Type B pancreatic cell (in vitro differentiated cells): ENCODE measurements around the gene ADGRF1. TPM values are rescaled to one million over a fixed set of nuclear protein-coding genes. Genes with fewer than 3 reads are reported as not detected.
A peak's percentile ranks its signal among the peaks of the same experiment; 100 is the strongest.

Experiments used
- DNase-seq: peaks from one replicate; pipeline ENCODE4 v3.0.0; 2021; ENCODE audit warnings: mixed read lengths; ENCODE audit not compliant: unreplicated experiment; ENCODE audit errors: extremely low spot score
- H3K27ac Mint-ChIP-seq: 2 replicates; pipeline ENCODE4 v1.8.0; 2021; ENCODE audit warnings: mild to moderate bottlenecking, mixed read lengths
- H3K27me3 Mint-ChIP-seq: 2 replicates; pipeline ENCODE4 v1.8.0; 2021; ENCODE audit warnings: mixed read lengths
- H3K36me3 Mint-ChIP-seq: 2 replicates; pipeline ENCODE4 v1.8.0; 2021; ENCODE audit warnings: mixed read lengths
- H3K4me1 Mint-ChIP-seq: one replicate; pipeline ENCODE4 v1.8.0; 2021; ENCODE audit warnings: mixed read lengths; ENCODE audit not compliant: unreplicated experiment
- H3K4me3 Mint-ChIP-seq: 2 replicates; pipeline ENCODE4 v1.8.0; 2021; ENCODE audit warnings: mild to moderate bottlenecking, mixed read lengths
- H3K9me3 Mint-ChIP-seq: 2 replicates; pipeline ENCODE4 v1.8.0; 2021; ENCODE audit warnings: mixed read lengths
- CTCF ChIP-seq: fragments of 200-600 bp; sonication (generic); conservative IDR thresholded peaks from 2 replicates; pipeline ENCODE4 v1.5.0; 2021; ENCODE audit warnings: antibody characterized with exemption, mild to moderate bottlenecking
- total RNA-seq: library from RNA; stranded (reverse); gene quantifications from 2 replicates; pipeline ENCODE4 v1.2.1, GENCODE V29; 2021; ENCODE audit warnings: low replicate concordance

Gene ADGRF1
- total RNA-seq, 1 donor from 2014 or later: 20.0 TPM

DNA sequence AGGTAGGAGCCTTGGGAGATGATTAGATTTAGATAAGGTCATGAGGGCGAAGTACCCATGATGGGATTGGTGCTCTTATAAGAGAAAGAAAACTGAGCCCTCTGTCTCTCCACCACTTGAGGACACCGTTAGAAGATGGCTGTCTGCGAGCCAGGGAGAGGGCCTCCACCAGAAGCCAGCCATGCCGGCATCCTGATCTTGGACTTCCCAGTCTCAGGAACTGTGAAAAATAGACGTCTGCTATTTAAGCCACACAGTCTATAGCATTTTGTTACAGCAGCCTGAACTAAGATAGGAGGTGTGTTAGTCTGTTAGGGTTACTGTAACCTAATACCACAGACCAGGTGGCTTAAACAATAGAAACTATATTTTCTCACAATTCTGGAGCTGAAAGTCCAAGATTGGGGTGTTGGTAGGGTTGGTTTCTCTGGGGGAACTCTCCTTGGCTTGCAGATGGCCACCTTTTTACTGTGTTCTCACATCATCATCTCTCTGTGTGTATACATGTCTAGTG is 38.0 kb upstream of the ADGRF1 start:
- H3K36me3 Mint-ChIP-seq: no peaks in the 10 kb centered on the region
- no peaks in the 10 kb centered on the region for H3K9me3 Mint-ChIP-seq
- no peak overlapping the region for H3K4me3 Mint-ChIP-seq
- TF ChIP-seq CTCF: no peak
- no peaks in the 10 kb centered on the region for H3K27me3 Mint-ChIP-seq
- H3K4me1 Mint-ChIP-seq: peaks cover 43% of the 10 kb centered on the region
- no peak overlapping the region for H3K27ac Mint-ChIP-seq
- DNase-seq: no peak

DNA sequence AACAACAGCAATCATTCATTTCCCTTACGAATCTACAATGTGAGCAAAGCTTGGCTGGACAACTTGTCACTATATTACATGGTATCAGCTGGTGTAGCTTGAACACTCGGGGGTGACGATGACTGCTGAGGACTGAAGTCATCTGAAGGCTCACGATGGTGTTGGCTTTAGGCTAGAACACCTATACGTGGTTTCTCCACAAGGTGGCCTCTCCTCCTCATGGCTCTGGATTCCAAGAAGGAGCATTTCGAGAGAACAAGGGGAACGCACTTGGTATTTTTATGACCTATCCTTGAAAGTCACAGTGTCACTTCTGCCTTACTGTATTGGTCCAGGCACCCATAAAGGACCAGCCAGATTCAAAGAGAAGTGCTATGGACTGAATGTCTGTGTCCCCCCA is 37.5 kb upstream of the ADGRF1 start:
- Mint-ChIP-seq H3K27ac (no peak overlapping the region), H3K9me3 (no peaks in the 10 kb centered on the region), H3K36me3 (no peaks in the 10 kb centered on the region), H3K4me3 (no peak overlapping the region), H3K4me1 (peaks cover 39% of the 10 kb centered on the region), H3K27me3 (no peaks in the 10 kb centered on the region)
- peak; percentile 24 for TF ChIP-seq CTCF
- no peak for DNase-seq

GRCh38 chr6:47078991-47079390 is 36.9 kb upstream of the ADGRF1 start:
- no peak overlapping the region for H3K27ac Mint-ChIP-seq
- H3K4me1 Mint-ChIP-seq: peaks cover 33% of the 10 kb centered on the region

GRCh38 chr6:47076422-47077344 is 34.6 kb upstream of the ADGRF1 start:
- Mint-ChIP-seq H3K27me3 (no peaks in the 10 kb centered on the region), H3K4me1 (peaks cover 21% of the 10 kb centered on the region), H3K27ac (no peak overlapping the region), H3K9me3 (no peaks in the 10 kb centered on the region), H3K4me3 (no peak overlapping the region), H3K36me3 (no peaks in the 10 kb centered on the region)
- no peak for DNase-seq
- no peak for TF ChIP-seq CTCF

More at GRCh38 chr6:47078991-47079390, 36.9 kb upstream of the ADGRF1 start:
- no peak for TF ChIP-seq CTCF
- Mint-ChIP-seq H3K4me3 (no peak overlapping the region), H3K27me3 (no peaks in the 10 kb centered on the region), H3K36me3 (no peaks in the 10 kb centered on the region), H3K9me3 (no peaks in the 10 kb centered on the region)
- no peak for DNase-seq

DNA sequence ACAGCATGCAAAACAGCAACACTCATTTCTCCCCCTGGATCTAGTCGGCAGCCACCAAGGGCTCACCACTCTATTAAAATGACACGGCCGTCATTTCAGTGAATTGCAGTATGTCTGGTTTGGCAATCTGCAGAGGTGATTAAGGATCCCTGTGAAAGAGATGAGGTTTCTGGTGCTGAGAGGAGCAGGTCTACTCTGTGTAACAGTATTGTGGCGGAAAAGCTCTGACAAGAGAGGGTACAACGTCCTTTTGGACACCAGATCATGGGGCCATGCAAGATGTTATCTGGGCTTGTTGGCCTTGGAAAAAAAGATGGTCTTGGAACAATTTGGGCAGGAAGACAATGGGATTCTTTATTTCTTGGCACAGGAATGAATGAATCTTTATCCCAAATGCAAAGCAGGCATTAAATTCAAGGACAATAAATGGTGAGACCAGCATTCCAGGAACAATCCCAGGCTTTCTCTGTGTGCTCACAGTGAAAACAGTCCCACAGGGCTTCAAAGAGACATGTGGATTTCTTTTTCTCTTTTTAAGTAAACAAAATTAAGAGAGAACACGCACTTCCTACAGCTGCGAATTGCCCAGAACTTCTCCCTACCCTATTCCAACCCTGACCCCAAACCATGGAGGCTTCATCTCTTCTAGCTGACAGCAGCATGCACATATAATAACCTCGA is 33.7 kb upstream of the ADGRF1 start:
- Mint-ChIP-seq H3K36me3 (no peaks in the 10 kb centered on the region), H3K27me3 (no peaks in the 10 kb centered on the region), H3K27ac (peak overlapping the region; percentile 28), H3K4me1 (peaks cover 21% of the 10 kb centered on the region), H3K4me3 (peak overlapping the region; percentile 29), H3K9me3 (no peaks in the 10 kb centered on the region)
- TF ChIP-seq CTCF: no peak
- DNase-seq: no peak
